ENCODE measurements around the gene AK5. TPM values are rescaled to one million over a fixed set of nuclear protein-coding genes. Genes with fewer than 3 reads are reported as not detected.

Gene AK5
- total and polyA plus RNA-seq, 10 donors: 0.33 to 16.3 (median 1.2) TPM

GRCh38 chr1:77263708-77264107 is 18.1 kb upstream of the AK5 start:
- H3K27me3 ChIP-seq (replicated peaks in 1 of 7): peaks cover 0 to 5% (median 0%) of the 10 kb centered on the region in 7 donors
- no peaks in the 10 kb centered on the region for H3K4me1 ChIP-seq
- intact Hi-C loops (cut with DNase I; ENCODE audit: low total_unique reads): no loop called here
- 75 to 84% (median 82%) methylated on average over 1 of the region's 1 CpG for WGBS, 5 donors
- H3K4me3 ChIP-seq: no peak overlapping the region
- DNase-seq: no peak
- TF ChIP-seq CTCF (IDR thresholded peaks at IDR 0.05 in 8 of 11, conservative IDR thresholded peaks at IDR 0.05 in 3 of 11) (no peak), POLR2AphosphoS5 (IDR thresholded peaks at IDR 0.05) (no peak), POLR2A (IDR thresholded peaks at IDR 0.05) (no peak)
- H3K27ac ChIP-seq: no peak overlapping the region
- H3K9me3 ChIP-seq: no peaks in the 10 kb centered on the region
- H3K36me3 ChIP-seq: no peaks in the 10 kb centered on the region

GRCh38 chr1:77265180-77265579 is 16.6 kb upstream of the AK5 start:
- peaks cover 0 to 5% (median 0%) of the 10 kb centered on the region in 7 donors for H3K27me3 ChIP-seq (replicated peaks in 1 of 7)
- no peaks in the 10 kb centered on the region for H3K36me3 ChIP-seq
- H3K4me1 ChIP-seq: no peaks in the 10 kb centered on the region
- WGBS, 5 donors: 72 to 100% (median 86%) methylated on average over 1 of the region's 1 CpG
- intact Hi-C loops (cut with DNase I; ENCODE audit: low total_unique reads): no loop called here
- H3K4me3 ChIP-seq: no peak overlapping the region
- TF ChIP-seq POLR2AphosphoS5 (IDR thresholded peaks at IDR 0.05) (no peak), CTCF (IDR thresholded peaks at IDR 0.05 in 8 of 11, conservative IDR thresholded peaks at IDR 0.05 in 3 of 11) (no peak), POLR2A (IDR thresholded peaks at IDR 0.05) (no peak)
- H3K9me3 ChIP-seq: no peaks in the 10 kb centered on the region
- no peak for DNase-seq
- no peak overlapping the region for H3K27ac ChIP-seq

- Histone ChIP-seq H3K9me3 (no peaks in the 10 kb centered on the region), H3K27ac (no peak overlapping the region), H3K4me1 (no peaks in the 10 kb centered on the region), H3K4me3 (no peak overlapping the region), H3K27me3 (replicated peaks in 1 of 7) (peaks cover 0 to 5% (median 0%) of the 10 kb centered on the region in 7 donors), H3K36me3 (no peaks in the 10 kb centered on the region)
- DNase-seq: no peak
- intact Hi-C loops (cut with DNase I; ENCODE audit: low total_unique reads): no loop called here
- TF ChIP-seq CTCF (IDR thresholded peaks at IDR 0.05 in 8 of 11, conservative IDR thresholded peaks at IDR 0.05 in 3 of 11): no peak
- TF ChIP-seq POLR2AphosphoS5 (IDR thresholded peaks at IDR 0.05): no peak
- no peak for TF ChIP-seq POLR2A (IDR thresholded peaks at IDR 0.05)
- WGBS, 5 donors: 23 to 50% (median 36%) methylated on average over 1 of the region's 1 CpG
These were observed 14.8 kb upstream of the AK5 start for GRCh38 chr1:77267035-77267434.

- no peak overlapping the region for H3K27ac ChIP-seq
- DNase-seq: no peak
- H3K4me3 ChIP-seq: no peak overlapping the region
- intact Hi-C loops (cut with DNase I; ENCODE audit: low total_unique reads): no loop called here
- TF ChIP-seq POLR2AphosphoS5 (IDR thresholded peaks at IDR 0.05) (no peak), POLR2A (IDR thresholded peaks at IDR 0.05) (no peak), CTCF (IDR thresholded peaks at IDR 0.05 in 8 of 11, conservative IDR thresholded peaks at IDR 0.05 in 3 of 11) (no peak)
- no peaks in the 10 kb centered on the region for H3K9me3 ChIP-seq
- no peaks in the 10 kb centered on the region for H3K36me3 ChIP-seq
- H3K27me3 ChIP-seq (replicated peaks in 1 of 7): peaks cover 0 to 10% (median 0%) of the 10 kb centered on the region in 7 donors
- H3K4me1 ChIP-seq: no peaks in the 10 kb centered on the region
These were observed 9.8 kb upstream of the AK5 start for GRCh38 chr1:77271852-77272580.
